ENCODE data around the gene HEXB. TPM values are rescaled to one million over a fixed set of nuclear protein-coding genes. Genes with fewer than 3 reads are reported as not detected.
A peak's percentile ranks its signal among the peaks of the same experiment; 100 is the strongest.

The HEXB gene
- total and polyA plus RNA-seq, 2 donors (not counting 3 experiments of a cell fraction or from before 2014, with no cell fraction given): 128 to 182 TPM

DNA sequence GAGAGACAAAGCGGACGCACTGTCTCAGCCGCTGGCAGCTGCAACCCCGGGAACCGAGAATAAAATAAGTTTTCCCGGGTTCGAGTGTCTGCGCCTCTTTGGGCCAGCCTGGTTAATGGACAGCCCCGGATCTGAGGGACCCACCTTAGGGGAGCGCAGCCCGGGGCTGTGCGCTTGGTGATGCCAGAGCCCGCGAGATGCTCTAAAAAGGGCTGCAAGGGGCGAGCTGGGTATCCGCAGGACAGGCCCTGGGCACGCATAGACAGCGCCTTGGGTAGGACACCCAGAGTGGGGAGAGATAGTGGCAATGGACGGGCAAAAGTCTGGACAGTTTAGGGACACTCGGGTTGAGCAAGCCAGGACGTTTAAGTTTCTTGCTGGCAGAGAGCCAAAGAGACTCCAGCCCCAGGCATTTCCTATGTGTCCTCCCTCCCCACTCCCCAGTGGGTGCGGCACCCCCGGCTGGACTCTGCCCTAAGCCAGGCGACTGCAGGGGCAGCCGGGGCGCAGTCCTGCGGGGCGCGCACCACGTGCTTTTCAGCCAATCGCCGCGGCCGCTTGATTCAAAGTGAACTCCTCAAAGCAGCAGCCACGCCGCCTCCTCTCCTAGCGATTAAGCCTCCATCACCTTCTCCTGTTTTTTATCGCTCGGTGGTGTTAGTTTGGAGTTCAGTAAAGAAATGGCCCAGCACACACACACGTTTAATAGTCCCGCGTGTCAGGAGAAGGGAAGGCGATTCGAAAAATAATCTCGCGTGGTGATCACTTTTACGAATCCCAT is 43.9 kb upstream of the HEXB start:
- ChIA-PET POLR2A (interaction anchor here (0.5 to 2.7 kb wide), 23 partner anchors 10 to 739 kb away, joined by 3 to 20 read pairs (median 4); no protein-coding TSS in a partner anchor), CTCF (interaction anchor here (0.6 to 7.4 kb wide), 57 partner anchors 8 to 739 kb away, joined by 3 to 78 read pairs (median 4); no protein-coding TSS in a partner anchor)
- BruUV-seq (replicated peaks): no TSS peak
- peak; percentile 80 for DNase-seq (ENCODE audit: low read depth, low spot score)
- Histone ChIP-seq H3K27ac (ENCODE audit: insufficient read depth, low read depth, low read length) (peak overlapping the region; percentile 91), H3K27me3 (ENCODE audit: control insufficient read depth in 2 of 2, insufficient read depth in 2 of 2, low read length in 2 of 2) (no peaks in the 10 kb centered on the region), H3K4me1 (ENCODE audit: control insufficient read depth, extremely low read depth, insufficient read depth, low read length) (peaks cover 54% of the 10 kb centered on the region), H3K4me3 (replicated peaks in 1 of 3; ENCODE audit: insufficient read depth in 1 of 3, low read depth in 1 of 3, low read length in 3 of 3) (peak overlapping the region; percentile 7 to 81 (median 38)), H3K36me3 (ENCODE audit: control insufficient read depth in 2 of 2, extremely low read depth in 1 of 2, insufficient read depth in 2 of 2, low read length in 2 of 2) (peaks cover under 1 to 1% of the 10 kb centered on the region in 2 experiments), H3K4me2 (ENCODE audit: insufficient read depth, low read length) (peak overlapping the region; percentile 84), H3K9ac (replicated peaks; ENCODE audit: extremely low read depth, insufficient read depth, low read length) (peak overlapping the region; percentile 82), H2AFZ (ENCODE audit: low read depth, low read length) (peak overlapping the region; percentile 6), H4K20me1 (replicated peaks; ENCODE audit: control insufficient read depth, extremely low read depth, insufficient read depth, low read length) (no peaks in the 10 kb centered on the region), H3K9me3 (replicated peaks; ENCODE audit: control insufficient read depth, insufficient read depth, low read length) (no peaks in the 10 kb centered on the region), H3K79me2 (ENCODE audit: control insufficient read depth, insufficient read depth, low read length) (peaks cover 42% of the 10 kb centered on the region), H3K9me1 (replicated peaks; ENCODE audit: control insufficient read depth, extremely low read depth, insufficient read depth, low read length) (no peaks in the 10 kb centered on the region)
- TF ChIP-seq POLR2A (IDR thresholded peaks at IDR 0.05; ENCODE audit: low read depth, low read length): peak; percentile 57
- TF ChIP-seq POLR2AphosphoS5 (IDR thresholded peaks at IDR 0.05; ENCODE audit: insufficient read depth, low read depth, low read length): peak; percentile 5
- TF ChIP-seq, protein P1, sequence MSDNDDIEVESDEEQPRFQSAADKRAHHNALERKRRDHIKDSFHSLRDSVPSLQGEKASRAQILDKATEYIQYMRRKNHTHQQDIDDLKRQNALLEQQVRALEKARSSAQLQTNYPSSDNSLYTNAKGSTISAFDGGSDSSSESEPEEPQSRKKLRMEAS (IDR thresholded peaks at IDR 0.05; ENCODE audit: insufficient read depth, insufficient read length): peak; percentile 91
- no peak for TF ChIP-seq JUN (IDR thresholded peaks at IDR 0.05; ENCODE audit: borderline replicate concordance, insufficient read depth, insufficient read length, low read depth)
- TF ChIP-seq MYC (IDR thresholded peaks at IDR 0.05; ENCODE audit: low read depth, low read length): peak; percentile 7
- TF ChIP-seq, protein P2, sequence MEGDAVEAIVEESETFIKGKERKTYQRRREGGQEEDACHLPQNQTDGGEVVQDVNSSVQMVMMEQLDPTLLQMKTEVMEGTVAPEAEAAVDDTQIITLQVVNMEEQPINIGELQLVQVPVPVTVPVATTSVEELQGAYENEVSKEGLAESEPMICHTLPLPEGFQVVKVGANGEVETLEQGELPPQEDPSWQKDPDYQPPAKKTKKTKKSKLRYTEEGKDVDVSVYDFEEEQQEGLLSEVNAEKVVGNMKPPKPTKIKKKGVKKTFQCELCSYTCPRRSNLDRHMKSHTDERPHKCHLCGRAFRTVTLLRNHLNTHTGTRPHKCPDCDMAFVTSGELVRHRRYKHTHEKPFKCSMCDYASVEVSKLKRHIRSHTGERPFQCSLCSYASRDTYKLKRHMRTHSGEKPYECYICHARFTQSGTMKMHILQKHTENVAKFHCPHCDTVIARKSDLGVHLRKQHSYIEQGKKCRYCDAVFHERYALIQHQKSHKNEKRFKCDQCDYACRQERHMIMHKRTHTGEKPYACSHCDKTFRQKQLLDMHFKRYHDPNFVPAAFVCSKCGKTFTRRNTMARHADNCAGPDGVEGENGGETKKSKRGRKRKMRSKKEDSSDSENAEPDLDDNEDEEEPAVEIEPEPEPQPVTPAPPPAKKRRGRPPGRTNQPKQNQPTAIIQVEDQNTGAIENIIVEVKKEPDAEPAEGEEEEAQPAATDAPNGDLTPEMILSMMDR (IDR thresholded peaks at IDR 0.05; ENCODE audit: extremely low read depth in 1 of 2, insufficient read depth in 1 of 2, low read depth in 1 of 2, low read length in 2 of 2): no peak
- TF ChIP-seq FOS (IDR thresholded peaks at IDR 0.05; ENCODE audit: borderline replicate concordance, insufficient read depth, low read length): no peak
- intact Hi-C loops (cut with micrococcal nuclease): loop anchor here (1.0 to 5.0 kb wide), 9 partner anchors 10 to 390 kb away; no protein-coding TSS in a partner anchor
- dilution Hi-C loops (cut with MboI; ENCODE audit: extremely low pct_ligation_motif_present, low sequenced_read_pairs): no loop called here
- peak; percentile 59 for FAIRE-seq
